K562 (cell line): ENCODE measurements around the gene RNF151. TPM values are rescaled to one million over a fixed set of nuclear protein-coding genes. Genes with fewer than 3 reads are reported as not detected.
A peak's percentile ranks its signal among the peaks of the same experiment; 100 is the strongest.

ENCODE experiments used
- DIDO1 ChIP-seq: fragments of 450-650 bp; IDR thresholded peaks from 2 replicates; pipeline ENCODE4 v1.6.1; 2016; ENCODE audit warnings: low read depth, missing biosample characterization, missing genetic modification characterization
- ETV6 ChIP-seq, 3 experiments: fragments of 150-350 bp in 1 of 3; sonication (generic) in 1 of 3; formaldehyde crosslinking in 1 of 3; IDR thresholded peaks; 2 replicates each; pipeline versions ENCODE4 v1.6.1 to v1.8.0; 2014 to 2022; ENCODE audit warnings: borderline replicate concordance in 2 of 3, low read depth in 2 of 3, antibody characterized with exemption in 1 of 3, low read length in 1 of 3, mild to moderate bottlenecking in 1 of 3, missing genetic modification reagents in 1 of 3
- FOSL1 ChIP-seq: fragments of 200-800 bp; sonication (Bioruptor generic); conservative IDR thresholded peaks from 2 replicates; pipeline ENCODE4 v1.6.1; 2016; ENCODE audit warnings: missing genetic modification characterization, missing compliant biosample characterization
- FOXK1 ChIP-seq: sonication (generic); formaldehyde crosslinking; IDR thresholded peaks from 2 replicates; pipeline ENCODE4 v1.8.0; 2022; ENCODE audit warnings: missing genetic modification reagents, mild to moderate bottlenecking, borderline replicate concordance
- HOMEZ ChIP-seq: fragments of 250-450 bp; sonication (Bioruptor Pico); IDR thresholded peaks from 2 replicates; pipeline ENCODE4 v1.4.0; 2020; ENCODE audit warnings: mild to moderate bottlenecking, moderate library complexity
- RERE ChIP-seq: sonication (generic); formaldehyde crosslinking; IDR thresholded peaks from 2 replicates; pipeline ENCODE4 v1.8.0; 2023; ENCODE audit warnings: missing genetic modification reagents, mild to moderate bottlenecking, borderline replicate concordance
- TFAP4 ChIP-seq: sonication (generic); formaldehyde crosslinking; IDR thresholded peaks from 2 replicates; pipeline ENCODE4 v1.8.0; 2022; ENCODE audit warnings: missing genetic modification reagents, mild to moderate bottlenecking, moderate library complexity, borderline replicate concordance
- TFE3 ChIP-seq: fragments of 450-650 bp; formaldehyde crosslinking; IDR thresholded peaks from 2 replicates; pipeline ENCODE4 v1.4.0; 2020; ENCODE audit warnings: mild to moderate bottlenecking, mixed read lengths
- WHSC1 ChIP-seq: IDR thresholded peaks from one replicate; pipeline ENCODE4 v1.6.1; 2012; ENCODE audit warnings: low read length, control low read depth, inconsistent platforms
- ZFP1 ChIP-seq: fragments of 450-650 bp; formaldehyde crosslinking; IDR thresholded peaks from 2 replicates; pipeline ENCODE4 v1.4.0; 2020; ENCODE audit warnings: mild to moderate bottlenecking, mixed read lengths
- ZKSCAN1 ChIP-seq: fragments of 150-350 bp; IDR thresholded peaks from 2 replicates; pipeline ENCODE4 v1.6.1; 2016; ENCODE audit warnings: low read depth, low read length
- ZNF140 ChIP-seq: fragments of 250-450 bp; sonication (Bioruptor Pico); IDR thresholded peaks from 2 replicates; pipeline ENCODE4 v1.8.0; 2021; ENCODE audit warnings: moderate library complexity, mild to moderate bottlenecking, inconsistent platforms
- ZNF184 ChIP-seq: sonication (generic); formaldehyde crosslinking; IDR thresholded peaks from 2 replicates; pipeline ENCODE4 v1.5.0; 2020; ENCODE audit warnings: missing genetic modification reagents
- ZNF445 ChIP-seq: fragments of 250-450 bp; sonication (Bioruptor Pico); IDR thresholded peaks from 2 replicates; pipeline ENCODE4 v1.4.0; 2020; ENCODE audit warnings: low read depth, mild to moderate bottlenecking, moderate library complexity
- ZNF79 ChIP-seq: fragments of 250-450 bp; sonication (Bioruptor Pico); IDR thresholded peaks from 2 replicates; pipeline ENCODE4 v1.4.0; 2020; ENCODE audit warnings: low read depth, mild to moderate bottlenecking, moderate library complexity
- polyA plus RNA-seq, 8 experiments: library from polyadenylated mRNA; depleted of rRNA in 4 of 8; stranded (reverse) in 5 of 8; unstranded in 3 of 8; fragments of >200 nt; fragmentation: Nextera tagmentation in 2 of 8; fragmentation: Illumina TruSeq in 1 of 8; extraction: Ambion mirVana in 2 of 8; extraction: Trizol in 1 of 8; gene quantifications; 2 replicates each; pipeline versions ENCODE4 v1.2.1 to v1.2.3, GENCODE V29; 2011 to 2014; ENCODE audit warnings: inconsistent platforms in 1 of 8, missing spikeins in 1 of 8
- total RNA-seq, 7 experiments: library from RNA; depleted of rRNA in 6 of 7; stranded (reverse); fragments of >200 nt in 6 of 7; fragmentation: Illumina TruSeq in 2 of 7; extraction: Trizol in 2 of 7; gene quantifications; 2 replicates each; pipeline versions ENCODE4 v1.2.1 to v1.2.3, GENCODE V29; 2011 to 2021; ENCODE audit warnings: low replicate concordance in 1 of 7

The RNF151 gene
- total and polyA plus RNA-seq, 9 of the 15 experiments (the other 6 are each of a cell fraction or from before 2014, with no cell fraction given) = not detected

GRCh38 chr16:1964506-1965395 is 1.9 kb upstream of the RNF151 start, which contains the start of gene RPS2 (continued):
- TF ChIP-seq TFAP4 (CRISPR knock-in tag) = peak; percentile 63
- TF ChIP-seq ZNF140 (CRISPR knock-in tag) = no peak
- TF ChIP-seq WHSC1 = no peak
- TF ChIP-seq ZNF445 (CRISPR knock-in tag) = 0 out of 2 replicates have a peak, but pooled peaks have one; percentile 62
- no peak for TF ChIP-seq ETV6 (IDR thresholded peaks at IDR 0.05; ENCODE audit: borderline replicate concordance in 1 of 2, low read depth in 2 of 2, low read length in 1 of 2)
- no peak for TF ChIP-seq ETV6 (CRISPR knock-in tag; IDR thresholded peaks at IDR 0.05; ENCODE audit: borderline replicate concordance)
- TF ChIP-seq FOXK1 = peak; percentile 58; the same call in 1 of the 2 replicates
- TF ChIP-seq FOSL1 (tag) = no peak; the same call in 1 of the 2 replicates
- no peak for TF ChIP-seq ZFP1
- 0 out of 2 replicates have a peak, but pooled peaks have one; percentile 18 for TF ChIP-seq DIDO1 (tag)
- 0 out of 2 replicates have a peak, but pooled peaks have one; percentile 30 for TF ChIP-seq ZKSCAN1
- TF ChIP-seq TFE3 (CRISPR knock-in tag) = no peak
- no peak for TF ChIP-seq ZNF79
- TF ChIP-seq RERE (CRISPR knock-in tag) = 0 out of 2 replicates have a peak, but pooled peaks have one; percentile 66
- TF ChIP-seq ZNF184 (CRISPR knock-in tag) = no peak
- TF ChIP-seq HOMEZ (CRISPR knock-in tag) = no peak
